K562 (cell line): Measurements from ENCODE around the gene TMEM132D. TPM values are rescaled to one million over a fixed set of nuclear protein-coding genes. Genes with fewer than 3 reads are reported as not detected.

ENCODE experiments used
- ATAC-seq: fragments of 200-7000 bp; cut with Tn5 transposase; 3 replicates; pipeline ENCODE4 v1.9.1; 2020; ENCODE audit warnings: moderate library complexity
- BruUV-seq: library from RNA; stranded (reverse); fragments of 400-500 nt; replicated peaks from 2 replicates; lab custom pipeline; 2021; lab: Mats Ljungman, UMichigan
- CTCF ChIA-PET: fragments of 300-600 bp; formaldehyde crosslinking; extraction: SDS; loops from one replicate; lab custom pipeline; 2021; ENCODE audit warnings: low intra/inter-chr PET ratio; lab: Yijun Ruan, JAX
- POLR2A ChIA-PET: fragments of 300-600, 350-650 bp; sonication (Branson Sonifier 250); formaldehyde crosslinking; extraction: SDS; loops from one replicate; lab custom pipeline; 2021; ENCODE audit warnings: antibody characterized with exemption, inconsistent platforms; lab: Yijun Ruan, JAX
- DNase-seq, 4 experiments: peaks; one replicate each; pipeline versions ENCODE4 v3.0.0 to v3.0.0-alpha.2; 2011 to 2018; ENCODE audit warnings: low spot score in 3 of 4, mixed read lengths in 3 of 4; ENCODE audit errors: extremely low read depth in 1 of 4
- FAIRE-seq: peaks from 2 replicates; lab custom pipeline; 2011; peaks lifted over from hg19 to GRCh38; lab: Jason Lieb, UNC
- H2AFZ ChIP-seq: 2 replicates; pipeline ENCODE4 v1.6.0; 2011; ENCODE audit warnings: low read depth, low read length, control low read depth, inconsistent platforms
- H3K27ac ChIP-seq: fragments of 200-600 bp; 3 replicates; pipeline ENCODE4 v1.8.0; 2011; ENCODE audit warnings: low read depth, mild to moderate bottlenecking, control low read depth, inconsistent platforms, low read length, moderate library complexity, mixed read lengths; ENCODE audit errors: extremely low read depth
- H3K27me3 ChIP-seq, 2 experiments: fragments of 300-600 bp in 1 of 2; 2 replicates in 1 of 2; 3 replicates in 1 of 2; pipeline versions ENCODE4 v1.6.0 to v1.8.0; 2011; ENCODE audit warnings: inconsistent platforms in 2 of 2, low read length in 2 of 2, mild to moderate bottlenecking in 1 of 2, mixed read lengths in 1 of 2, moderate library complexity in 1 of 2; ENCODE audit not compliant: control insufficient read depth in 2 of 2, insufficient read depth in 2 of 2
- H3K36me3 ChIP-seq: fragments of 300-600 bp; 3 replicates; pipeline ENCODE4 v1.8.0; 2011; ENCODE audit warnings: mild to moderate bottlenecking, low read length, inconsistent platforms; ENCODE audit not compliant: control insufficient read depth, insufficient read depth
- H3K4me1 ChIP-seq, 2 experiments: fragments of 200-600 bp in 1 of 2; replicated peaks in 1 of 2; 2 replicates in 1 of 2; 3 replicates in 1 of 2; pipeline versions ENCODE4 v1.5.1 to v1.8.0; 2011; ENCODE audit warnings: inconsistent platforms in 2 of 2, low read length in 2 of 2, mild to moderate bottlenecking in 1 of 2, mixed read lengths in 1 of 2, moderate library complexity in 1 of 2; ENCODE audit not compliant: control insufficient read depth in 2 of 2, insufficient read depth in 2 of 2
- H3K4me2 ChIP-seq: 2 replicates; pipeline ENCODE4 v1.6.1; 2011; ENCODE audit warnings: low read length, control low read depth, inconsistent platforms, mixed read lengths; ENCODE audit not compliant: insufficient read depth
- H3K4me3 ChIP-seq: fragments of 200-600 bp; sonication (generic), shearing (Covaris generic); 2 replicates; pipeline ENCODE4 v1.5.1; 2016; ENCODE audit warnings: control low read depth, inconsistent platforms
- H3K79me2 ChIP-seq: fragments of 200-600 bp; 3 replicates; pipeline ENCODE4 v1.8.0; 2011; ENCODE audit warnings: low read length, inconsistent platforms; ENCODE audit not compliant: control insufficient read depth, insufficient read depth
- H3K9ac ChIP-seq, 2 experiments: 2 replicates each; pipeline versions ENCODE4 v1.6.0 to v1.6.1; 2011; ENCODE audit warnings: low read depth in 2 of 2, low read length in 2 of 2, control low read depth in 1 of 2, inconsistent platforms in 1 of 2, mild to moderate bottlenecking in 1 of 2, mixed read lengths in 1 of 2; ENCODE audit not compliant: insufficient read depth in 1 of 2
- H3K9me1 ChIP-seq: one replicate; pipeline ENCODE4 v1.6.0; 2011; ENCODE audit warnings: inconsistent platforms, mild to moderate bottlenecking, low read length, moderate library complexity; ENCODE audit not compliant: control insufficient read depth, insufficient read depth
- H3K9me3 ChIP-seq: replicated peaks from 2 replicates; pipeline ENCODE4 v1.5.1; 2011; ENCODE audit warnings: low read depth, low read length, inconsistent platforms; ENCODE audit not compliant: control insufficient read depth, insufficient read depth
- H4K20me1 ChIP-seq: replicated peaks from 2 replicates; pipeline ENCODE4 v1.6.1; 2011; ENCODE audit warnings: low read length, inconsistent platforms, mixed read lengths; ENCODE audit not compliant: control insufficient read depth, insufficient read depth
- BCOR ChIP-seq: fragments of 450-650 bp; IDR thresholded peaks from 2 replicates; pipeline ENCODE4 v1.6.1; 2016
- BDP1 ChIP-seq: IDR thresholded peaks from 3 replicates; pipeline ENCODE4 v1.6.1; 2011; ENCODE audit not compliant: insufficient read length, insufficient read depth
- CBX2 ChIP-seq: fragments of 200-600 bp; sonication (generic); IDR thresholded peaks from one replicate; pipeline ENCODE4 v1.6.1; 2012; ENCODE audit warnings: mild to moderate bottlenecking, low read length, inconsistent platforms; ENCODE audit not compliant: insufficient read depth, poor library complexity, severe bottlenecking
- FOXA1 ChIP-seq: fragments of 450-650 bp; IDR thresholded peaks from 2 replicates; pipeline ENCODE4 v1.6.1; 2016; ENCODE audit warnings: mild to moderate bottlenecking, borderline replicate concordance
- FUS ChIP-seq: fragments of 200-400 bp; formaldehyde crosslinking; optimal IDR thresholded peaks from 2 replicates; pipeline ENCODE3; 2017; ENCODE audit warnings: low read depth, low read length
- HDGF ChIP-seq: fragments of 450-650 bp; IDR thresholded peaks from 2 replicates; pipeline ENCODE4 v1.6.1; 2016
- HNRNPH1 ChIP-seq: fragments of 200-400 bp; formaldehyde crosslinking; optimal IDR thresholded peaks from 2 replicates; pipeline ENCODE3; 2017; ENCODE audit warnings: low read depth, mild to moderate bottlenecking, low read length, moderate library complexity
- KLF6 ChIP-seq: fragments of 250-450 bp; sonication (Bioruptor Pico); IDR thresholded peaks from 2 replicates; pipeline ENCODE4 v1.4.0; 2020; ENCODE audit warnings: mild to moderate bottlenecking, moderate library complexity, borderline replicate concordance
- L3MBTL2 ChIP-seq: fragments of 450-650 bp; IDR thresholded peaks from 2 replicates; pipeline ENCODE4 v1.6.1; 2016; ENCODE audit warnings: mild to moderate bottlenecking, moderate library complexity
- MAFK ChIP-seq: IDR thresholded peaks from 2 replicates; pipeline ENCODE4 v1.6.1; 2011; ENCODE audit warnings: low read length, improper control_type of control experiment
- PTBP1 ChIP-seq: fragments of 200-400 bp; formaldehyde crosslinking; IDR thresholded peaks from 2 replicates; pipeline ENCODE4 v1.6.1; 2017; ENCODE audit warnings: low read depth, low read length
- RBM14 ChIP-seq: fragments of 200-400 bp; formaldehyde crosslinking; IDR thresholded peaks from 2 replicates; pipeline ENCODE4 v1.6.1; 2018; ENCODE audit warnings: low read depth, mild to moderate bottlenecking, low read length, moderate library complexity, borderline replicate concordance; ENCODE audit not compliant: insufficient read depth
- SAP30 ChIP-seq: fragments of 200-600 bp; sonication (generic); IDR thresholded peaks from 2 replicates; pipeline ENCODE4 v1.6.1; 2012; ENCODE audit warnings: borderline replicate concordance, low read depth, mild to moderate bottlenecking, moderate library complexity, low read length, control low read depth, inconsistent platforms; ENCODE audit not compliant: insufficient read depth, poor library complexity, severe bottlenecking
- SMAD2 ChIP-seq: fragments of 150-350 bp; IDR thresholded peaks from 2 replicates; pipeline ENCODE4 v1.6.1; 2014; ENCODE audit warnings: low read depth, mild to moderate bottlenecking, low read length
- STAG1 ChIP-seq: sonication (generic); formaldehyde crosslinking; IDR thresholded peaks from 2 replicates; pipeline ENCODE4 v1.5.0; 2020; ENCODE audit warnings: missing genetic modification reagents, borderline replicate concordance
- ZC3H4 ChIP-seq: sonication (generic); formaldehyde crosslinking; IDR thresholded peaks from 2 replicates; pipeline ENCODE4 v1.9.0; 2021; ENCODE audit warnings: missing genetic modification reagents, borderline replicate concordance
- ZNF57 ChIP-seq: fragments of 450-650 bp; formaldehyde crosslinking; IDR thresholded peaks from 2 replicates; pipeline ENCODE4 v1.4.0; 2020; ENCODE audit warnings: mild to moderate bottlenecking, moderate library complexity
- ZNF583 ChIP-seq: fragments of 250-450 bp; sonication (Bioruptor Pico); IDR thresholded peaks from 2 replicates; pipeline ENCODE4 v1.4.0; 2020
- ZNF589 ChIP-seq: fragments of 200-800 bp; sonication (Bioruptor generic); IDR thresholded peaks from 2 replicates; pipeline ENCODE4 v1.6.1; 2016; ENCODE audit warnings: low read depth, missing genetic modification characterization, missing compliant biosample characterization
- ZNF77 ChIP-seq: fragments of 250-450 bp; sonication (Bioruptor Pico); IDR thresholded peaks from 2 replicates; pipeline ENCODE4 v1.5.0; 2020
- WGBS: fragments of 100-300 bp; shearing (Covaris generic); methylation state at CpG from one replicate; pipeline ENCODE4 v1.1.6; 2016; ENCODE audit warnings: low coverage, mixed read lengths; ENCODE audit not compliant: insufficient coverage; ENCODE audit errors: missing lambda C conversion rate; 5-methylcytosine and 5-hydroxymethylcytosine counted together
- in situ Hi-C: fragments of 300-500 bp; cut with MboI; formaldehyde crosslinking; loops from 4 replicates; pipeline ENCODE4 v1.15.0; 2018; ENCODE audit warnings: inconsistent platforms, mixed read lengths
- intact Hi-C: fragments of 100-400 bp; cut with micrococcal nuclease; formaldehyde crosslinking; loops from 2 replicates; pipeline ENCODE4 v1.14.2; 2022
- polyA plus RNA-seq, 8 experiments: library from polyadenylated mRNA; depleted of rRNA in 4 of 8; stranded (reverse) in 5 of 8; unstranded in 3 of 8; fragments of >200 nt; fragmentation: Nextera tagmentation in 2 of 8; fragmentation: Illumina TruSeq in 1 of 8; extraction: Ambion mirVana in 2 of 8; extraction: Trizol in 1 of 8; gene quantifications; 2 replicates each; pipeline versions ENCODE4 v1.2.1 to v1.2.3, GENCODE V29; 2011 to 2014; ENCODE audit warnings: inconsistent platforms in 1 of 8, missing spikeins in 1 of 8
- total RNA-seq, 7 experiments: library from RNA; depleted of rRNA in 6 of 7; stranded (reverse); fragments of >200 nt in 6 of 7; fragmentation: Illumina TruSeq in 2 of 7; extraction: Trizol in 2 of 7; gene quantifications; 2 replicates each; pipeline versions ENCODE4 v1.2.1 to v1.2.3, GENCODE V29; 2011 to 2021; ENCODE audit warnings: low replicate concordance in 1 of 7
- TF ChIP-seq, protein P1 (sequence below): sonication (generic); formaldehyde crosslinking; IDR thresholded peaks from 2 replicates; pipeline ENCODE4 v1.8.0; 2022; ENCODE audit warnings: missing genetic modification reagents, mild to moderate bottlenecking, borderline replicate concordance

TMEM132D gene
- total and polyA plus RNA-seq, 9 of the 15 experiments (the other 6 are each of a cell fraction or from before 2014, with no cell fraction given): not detected

DNA sequence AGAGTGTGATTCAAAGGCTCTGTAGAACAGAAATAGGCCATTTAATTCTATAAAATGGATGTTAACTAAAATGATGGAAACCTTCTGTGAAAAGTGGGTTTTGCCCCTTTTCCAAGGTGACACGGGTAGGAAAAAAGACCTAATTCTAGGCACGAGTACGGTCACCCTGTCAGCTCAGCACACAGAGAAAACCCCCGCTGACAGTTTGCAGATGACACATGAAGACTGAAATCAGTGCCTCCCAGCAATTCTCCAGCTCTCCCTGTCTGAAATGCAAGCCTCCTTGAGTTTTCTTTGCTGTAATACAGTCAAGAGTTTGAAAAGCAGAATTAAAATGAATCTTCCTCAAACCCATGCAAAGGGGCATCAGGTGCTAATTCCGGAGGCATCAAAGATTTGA is 230.0 kb downstream of the TMEM132D start (continued):
- no peak for TF ChIP-seq PTBP1
- TF ChIP-seq L3MBTL2: no peak
- no peak for TF ChIP-seq KLF6
- TF ChIP-seq RBM14: no peak

DNA sequence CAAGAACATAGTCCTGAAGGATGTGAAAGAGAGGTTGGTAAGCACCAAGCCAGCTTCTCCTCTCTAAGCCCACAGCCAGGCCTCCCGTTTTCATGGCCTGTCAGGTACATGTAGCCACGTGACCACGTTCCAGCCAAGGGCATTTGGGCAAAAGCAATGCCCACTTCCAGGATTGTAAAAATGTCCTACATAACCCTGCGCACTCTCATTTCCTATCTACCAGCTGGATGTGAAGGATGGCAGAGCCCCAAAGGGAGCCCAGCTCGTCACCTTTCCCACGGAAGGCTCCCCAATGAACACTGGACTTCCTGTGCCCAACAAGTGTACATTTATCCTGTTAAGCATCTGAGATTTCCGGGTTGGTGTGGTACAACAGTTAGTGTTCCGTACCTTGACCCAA is 231.7 kb downstream of the TMEM132D start:
- Histone ChIP-seq H3K27me3 (peaks cover 0 to 6% of the 10 kb centered on the region in 2 experiments; a peak in 1 of 5 replicates), H3K4me1 (no peaks in the 10 kb centered on the region), H3K9ac (no peak overlapping the region), H3K79me2 (no peaks in the 10 kb centered on the region), H3K4me2 (no peak overlapping the region), H2AFZ (no peak overlapping the region), H3K9me3 (no peaks in the 10 kb centered on the region), H3K4me3 (no peak overlapping the region), H3K36me3 (no peaks in the 10 kb centered on the region), H3K9me1 (no peaks in the 10 kb centered on the region), H3K27ac (no peak overlapping the region), H4K20me1 (no peaks in the 10 kb centered on the region)
- POLR2A ChIA-PET: no interaction called here
- in situ Hi-C loops: no loop called here
- intact Hi-C loops: no loop called here
- 9% methylated on average over 8 of the region's 8 CpGs for WGBS
- FAIRE-seq (no peak), DNase-seq (no peak), ATAC-seq (no peak)
- TF ChIP-seq HNRNPH1: no peak
- TF ChIP-seq, protein P1, sequence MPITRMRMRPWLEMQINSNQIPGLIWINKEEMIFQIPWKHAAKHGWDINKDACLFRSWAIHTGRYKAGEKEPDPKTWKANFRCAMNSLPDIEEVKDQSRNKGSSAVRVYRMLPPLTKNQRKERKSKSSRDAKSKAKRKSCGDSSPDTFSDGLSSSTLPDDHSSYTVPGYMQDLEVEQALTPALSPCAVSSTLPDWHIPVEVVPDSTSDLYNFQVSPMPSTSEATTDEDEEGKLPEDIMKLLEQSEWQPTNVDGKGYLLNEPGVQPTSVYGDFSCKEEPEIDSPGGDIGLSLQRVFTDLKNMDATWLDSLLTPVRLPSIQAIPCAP (CRISPR knock-in tag): no peak
- no peak for TF ChIP-seq FUS
- TF ChIP-seq STAG1 (CRISPR knock-in tag): no peak
- TF ChIP-seq ZNF589: no peak
- TF ChIP-seq SAP30: no peak
- no peak for TF ChIP-seq HDGF
- TF ChIP-seq SMAD2: no peak
- no peak for TF ChIP-seq ZNF583 (CRISPR knock-in tag)
- no peak for TF ChIP-seq BDP1
- no peak for TF ChIP-seq ZC3H4
- no peak for TF ChIP-seq ZNF57 (CRISPR knock-in tag)
- TF ChIP-seq FOXA1: no peak
- no peak for TF ChIP-seq PTBP1
- no peak for TF ChIP-seq BCOR
- no peak for TF ChIP-seq ZNF77 (CRISPR knock-in tag)
- no peak for TF ChIP-seq CBX2
- no peak for TF ChIP-seq MAFK
- CTCF ChIA-PET: no interaction called here
- no TSS peak for BruUV-seq
